Activated CD4-positive, alpha-beta T cell treated with anti-CD3 and anti-CD28 coated beads for 48 hours (primary cell): ENCODE measurements around the gene ME3.
A peak's percentile ranks its signal among the peaks of the same experiment; 100 is the strongest.
"Not testable (repeated sequence)": the region's sequence is repeated elsewhere in the genome, so short reads cannot be mapped to it uniquely, and the experiment has no call there.

Experiments used
- DNase-seq: peaks from one replicate; pipeline ENCODE4 v3.0.0-alpha.2; 2020

The ME3 gene

GRCh38 chr11:86551288-86552092 lies 120.9 kb downstream of the ME3 start:
- no peak for DNase-seq

GRCh38 chr11:86550757-86551156 lies 121.7 kb downstream of the ME3 start:
- DNase-seq: no peak

GRCh38 chr11:86548271-86548917 lies 124.0 kb downstream of the ME3 start:
- no peak for DNase-seq

- no peak for DNase-seq
Observed at GRCh38 chr11:86547727-86548126, 124.7 kb downstream of the ME3 start.

- DNase-seq: not testable (repeated sequence)
Observed at GRCh38 chr11:86541299-86541698, 131.1 kb downstream of the ME3 start.

- DNase-seq: no peak
Observed at GRCh38 chr11:86538223-86538548, 134.2 kb downstream of the ME3 start.

- DNase-seq: peak; percentile 6
Observed at GRCh38 chr11:86537541-86538222, 134.7 kb downstream of the ME3 start.

- DNase-seq: no peak
Observed at GRCh38 chr11:86535773-86536172, 136.6 kb downstream of the ME3 start.

GRCh38 chr11:86524620-86525352 lies 147.6 kb downstream of the ME3 start:
- no peak for DNase-seq

GRCh38 chr11:86523738-86524619 lies 148.4 kb downstream of the ME3 start:
- DNase-seq: peak; percentile 31

- DNase-seq: not testable (repeated sequence)
Observed at GRCh38 chr11:86522512-86522911, 149.9 kb downstream of the ME3 start.

GRCh38 chr11:86519064-86519911 lies 153.1 kb downstream of the ME3 start:
- no peak for DNase-seq

- no peak for DNase-seq
Observed at GRCh38 chr11:86518211-86518610, 154.2 kb downstream of the ME3 start.

- no peak for DNase-seq
Observed at GRCh38 chr11:86517557-86517956, 154.9 kb downstream of the ME3 start.

GRCh38 chr11:86515297-86516094 lies 156.9 kb downstream of the ME3 start:
- no peak for DNase-seq

- DNase-seq: no peak
Observed at GRCh38 chr11:86514453-86514852, 158.0 kb downstream of the ME3 start.

GRCh38 chr11:86513746-86514373 lies 158.6 kb downstream of the ME3 start:
- no peak for DNase-seq

GRCh38 chr11:86513138-86513537 lies 159.3 kb downstream of the ME3 start:
- DNase-seq: no peak

- DNase-seq: no peak
Observed at GRCh38 chr11:86511086-86511551, 161.3 kb downstream of the ME3 start.

- no peak for DNase-seq
Observed at GRCh38 chr11:86510674-86511073, 161.7 kb downstream of the ME3 start.
